NOMO-1 treated with dmso at 0.1 percent for 144 hours (cell line): Measurements from ENCODE around the gene SPPL2B.
A peak's percentile ranks its signal among the peaks of the same experiment; 100 is the strongest.
"Not testable (repeated sequence)": the region's sequence is repeated elsewhere in the genome, so short reads cannot be mapped to it uniquely, and the experiment has no call there.

Experiments used
- DNase-seq: peaks from one replicate; lab custom pipeline; 2025; ENCODE audit not compliant: unreplicated experiment; lab: John Stamatoyannopoulos, UW

SPPL2B gene, protein sequence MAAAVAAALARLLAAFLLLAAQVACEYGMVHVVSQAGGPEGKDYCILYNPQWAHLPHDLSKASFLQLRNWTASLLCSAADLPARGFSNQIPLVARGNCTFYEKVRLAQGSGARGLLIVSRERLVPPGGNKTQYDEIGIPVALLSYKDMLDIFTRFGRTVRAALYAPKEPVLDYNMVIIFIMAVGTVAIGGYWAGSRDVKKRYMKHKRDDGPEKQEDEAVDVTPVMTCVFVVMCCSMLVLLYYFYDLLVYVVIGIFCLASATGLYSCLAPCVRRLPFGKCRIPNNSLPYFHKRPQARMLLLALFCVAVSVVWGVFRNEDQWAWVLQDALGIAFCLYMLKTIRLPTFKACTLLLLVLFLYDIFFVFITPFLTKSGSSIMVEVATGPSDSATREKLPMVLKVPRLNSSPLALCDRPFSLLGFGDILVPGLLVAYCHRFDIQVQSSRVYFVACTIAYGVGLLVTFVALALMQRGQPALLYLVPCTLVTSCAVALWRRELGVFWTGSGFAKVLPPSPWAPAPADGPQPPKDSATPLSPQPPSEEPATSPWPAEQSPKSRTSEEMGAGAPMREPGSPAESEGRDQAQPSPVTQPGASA

DNA sequence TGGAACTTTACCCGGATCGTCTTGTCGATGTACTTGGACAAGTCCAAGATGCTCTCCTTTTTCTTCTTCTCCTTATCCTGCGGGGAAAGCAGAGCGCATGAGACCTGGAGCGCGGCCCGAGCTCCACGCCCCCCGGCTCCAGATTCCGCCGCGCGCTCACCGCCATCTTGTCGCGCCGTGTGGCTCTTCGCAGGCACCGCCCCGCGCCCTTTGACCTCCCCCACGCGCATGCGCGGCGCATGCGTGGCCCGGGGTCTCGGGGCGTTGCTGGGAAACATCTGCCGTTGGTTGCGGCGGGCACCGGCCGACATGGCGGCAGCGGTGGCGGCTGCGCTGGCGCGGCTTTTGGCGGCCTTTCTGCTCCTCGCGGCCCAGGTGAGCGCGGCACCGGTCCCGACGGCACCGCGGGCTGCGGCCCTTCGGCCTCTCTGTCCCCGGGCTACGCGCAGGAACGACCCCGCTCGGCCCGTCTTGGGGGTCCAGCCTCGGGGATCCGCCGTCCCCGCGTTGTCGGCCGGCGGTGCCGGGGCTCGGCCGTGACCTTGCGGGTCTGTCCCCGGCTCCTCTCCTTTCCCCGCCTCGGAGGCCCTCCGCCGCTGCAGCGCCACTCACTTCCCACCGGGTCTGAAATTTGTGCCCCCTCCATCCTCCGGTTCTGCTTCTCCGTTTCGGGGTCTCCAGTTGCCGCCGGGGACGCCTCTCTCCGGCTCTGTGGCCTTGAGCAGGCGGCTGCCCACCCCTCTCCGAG is at the start of gene SPPL2B, which contains the start of gene LSM7:
SPPL2B (plus strand) TSS at position 284 of the 748 bp plus-strand sequence; CDS start at position 310, 26 bp downstream.
LSM7 (minus strand) TSS at position 186 of the 748 bp plus-strand sequence; CDS start at position 166, 20 bp downstream.
- peak; percentile 90 for DNase-seq

DNA sequence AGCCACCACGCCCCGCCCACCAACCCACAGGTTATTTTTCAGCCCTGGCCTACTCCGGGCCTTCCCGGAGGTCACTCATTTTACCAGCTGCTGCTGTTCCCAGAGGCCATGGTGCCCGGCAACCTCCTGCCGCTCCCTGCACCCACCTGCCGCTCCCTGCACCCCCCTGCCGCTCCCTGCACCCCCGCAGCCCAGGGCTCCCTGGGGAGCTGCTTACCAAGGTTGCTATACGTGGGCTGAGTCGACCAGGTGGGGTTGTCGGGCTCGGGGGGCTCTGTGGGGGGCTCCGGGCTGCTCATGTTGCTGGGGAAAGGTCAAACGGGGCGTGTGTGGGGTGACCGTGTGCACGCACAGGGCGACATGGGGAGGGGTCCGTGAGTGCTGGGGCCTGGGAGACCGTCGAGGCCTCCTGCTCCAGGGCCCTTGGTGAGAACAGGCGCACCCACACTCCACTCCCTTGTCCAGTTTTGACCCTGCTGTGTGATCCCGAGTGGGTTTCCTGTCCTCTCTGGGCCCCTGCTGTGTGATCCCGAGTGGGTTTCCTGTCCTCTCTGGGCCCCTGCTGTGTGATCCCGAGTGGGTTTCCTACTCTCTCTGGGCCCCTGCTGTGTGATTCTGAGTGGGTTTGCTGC is 47.7 kb upstream of the SPPL2B start:
- DNase-seq = no peak

DNA sequence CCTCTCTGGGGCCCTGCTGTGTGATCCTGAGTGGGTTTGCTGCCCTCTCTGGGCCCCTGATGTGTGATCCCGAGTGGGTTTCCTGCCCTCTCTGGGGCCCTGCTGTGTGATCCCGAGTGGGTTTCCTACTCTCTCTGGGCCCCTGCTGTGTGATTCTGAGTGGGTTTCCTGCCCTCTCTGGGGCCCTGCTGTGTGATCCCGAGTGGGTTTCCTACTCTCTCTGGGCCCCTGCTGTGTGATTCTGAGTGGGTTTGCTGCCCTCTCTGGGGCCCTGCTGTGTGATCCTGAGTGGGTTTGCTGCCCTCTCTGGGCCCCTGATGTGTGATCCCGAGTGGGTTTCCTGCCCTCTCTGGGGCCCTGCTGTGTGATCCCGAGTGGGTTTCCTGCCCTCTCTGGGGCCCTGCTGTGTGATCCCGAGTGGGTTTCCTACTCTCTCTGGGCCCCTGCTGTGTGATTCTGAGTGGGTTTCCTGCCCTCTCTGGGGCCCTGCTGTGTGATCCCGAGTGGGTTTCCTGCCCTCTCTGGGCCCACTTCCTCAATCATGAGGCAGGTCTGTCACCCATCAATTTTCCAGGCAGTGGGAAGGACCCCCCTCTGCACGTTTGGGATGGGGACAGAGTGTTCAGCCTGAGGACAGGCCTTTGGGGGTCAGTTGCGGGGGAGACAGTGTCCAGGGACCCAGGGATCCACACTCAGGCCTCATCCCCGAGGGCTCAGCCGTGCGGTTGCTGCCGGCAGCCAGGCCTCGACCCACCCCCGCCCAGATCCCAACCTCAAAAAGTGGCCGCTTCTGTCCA is 47.0 kb upstream of the SPPL2B start:
- not testable (repeated sequence) for DNase-seq

- DNase-seq = peak; percentile 57
Measured at GRCh38 chr19:2282062-2282861, 46.2 kb upstream of the SPPL2B start, which contains the start of gene PEAK3. Gene PEAK3, minus strand, starts transcription at chr19:2282175. Its CDS starts 1,244 bp downstream, at chr19:2280931.

DNA sequence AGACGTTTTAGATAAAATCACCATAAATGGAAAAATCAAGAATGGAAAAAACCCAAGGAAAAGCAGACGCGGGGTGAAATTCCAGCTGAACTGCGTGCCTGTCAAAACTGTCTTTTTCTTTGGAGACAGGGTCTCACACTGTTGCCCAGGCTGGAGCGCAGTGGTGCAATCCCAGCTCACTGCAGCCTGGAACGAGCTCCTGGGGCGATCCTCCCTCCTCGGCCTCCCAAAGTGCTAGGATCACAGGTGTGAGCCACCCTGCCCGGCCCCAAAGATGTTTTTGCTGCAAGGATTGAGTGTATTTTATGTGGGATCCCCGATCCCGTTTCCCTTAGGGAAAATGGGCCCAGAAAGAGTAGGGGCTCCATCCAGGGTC is 45.6 kb upstream of the SPPL2B start:
- no peak for DNase-seq

GRCh38 chr19:2283835-2284507 is 44.5 kb upstream of the SPPL2B start:
- no peak for DNase-seq

DNA sequence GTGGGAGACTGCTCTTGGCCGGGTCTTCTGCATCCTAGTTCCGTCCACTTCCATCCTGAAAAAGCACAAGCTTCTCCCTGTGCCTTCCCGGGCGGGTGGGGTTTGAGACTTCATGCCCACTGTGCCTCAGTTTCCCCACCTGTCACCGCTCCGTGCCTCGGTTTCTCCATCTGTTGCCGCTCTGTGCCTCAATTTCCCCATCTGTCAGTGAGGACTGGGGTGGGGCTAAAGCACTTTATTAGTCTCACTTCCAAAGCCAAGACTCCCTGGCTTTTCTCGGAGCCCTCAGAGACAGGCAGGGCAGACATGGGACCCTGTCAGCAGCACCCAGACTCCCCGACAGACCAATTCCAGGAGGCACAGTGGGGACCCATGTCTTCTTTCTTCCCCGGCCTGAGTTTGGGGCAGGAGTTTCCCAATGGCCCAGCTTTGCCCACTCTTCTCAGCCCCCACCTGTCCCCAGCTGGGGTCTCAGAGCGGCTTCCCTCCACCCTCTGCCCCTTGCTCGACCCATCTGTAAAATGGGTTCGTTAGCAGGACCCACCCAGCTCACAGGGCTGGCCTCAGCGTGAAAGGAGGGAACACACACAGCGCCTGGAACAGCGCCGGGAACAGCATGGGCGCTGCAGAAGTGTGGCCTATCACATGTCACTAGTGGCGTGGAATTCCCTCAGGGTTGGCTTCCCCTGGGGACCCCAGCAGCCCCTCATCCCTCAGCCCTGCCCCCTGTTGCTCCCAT is 41.9 kb upstream of the SPPL2B start:
- DNase-seq = no peak

DNA sequence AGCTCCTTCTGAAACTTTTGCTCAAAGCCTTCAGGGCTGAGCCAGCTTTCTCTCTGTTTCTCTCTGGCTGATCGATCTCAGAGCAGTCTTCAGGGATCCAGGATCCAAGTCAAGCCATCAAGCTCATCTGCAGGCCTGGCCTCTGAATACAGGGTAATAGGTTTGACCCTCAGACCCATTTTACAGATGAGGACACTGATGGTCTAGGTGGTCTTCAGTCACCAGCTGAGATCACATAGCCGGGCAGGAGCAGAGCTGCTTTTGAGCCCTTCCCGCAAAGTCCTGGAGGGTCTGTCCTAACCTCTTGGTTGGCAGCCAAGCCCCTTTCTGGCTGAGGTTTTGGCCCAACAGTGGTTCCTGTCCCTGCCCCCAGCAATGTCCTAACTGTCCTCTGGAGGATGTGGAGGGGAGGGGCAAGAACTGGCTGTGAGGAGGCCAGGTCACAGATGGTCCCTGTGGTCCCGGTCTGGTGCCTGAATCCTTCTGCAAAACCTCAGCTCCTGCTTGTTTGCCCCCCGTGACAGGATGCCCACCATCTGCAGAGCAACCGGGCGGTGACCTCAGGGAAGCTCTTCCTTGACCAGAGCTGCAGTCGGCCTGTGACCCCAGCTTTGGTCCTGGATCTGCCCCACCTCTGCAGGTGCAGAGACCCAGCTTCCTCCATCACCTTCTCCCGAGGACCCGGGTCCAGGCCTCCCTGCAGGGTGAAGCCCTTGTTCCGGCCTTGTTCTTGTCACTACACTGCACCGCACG is 40.7 kb upstream of the SPPL2B start:
- DNase-seq = no peak

DNA sequence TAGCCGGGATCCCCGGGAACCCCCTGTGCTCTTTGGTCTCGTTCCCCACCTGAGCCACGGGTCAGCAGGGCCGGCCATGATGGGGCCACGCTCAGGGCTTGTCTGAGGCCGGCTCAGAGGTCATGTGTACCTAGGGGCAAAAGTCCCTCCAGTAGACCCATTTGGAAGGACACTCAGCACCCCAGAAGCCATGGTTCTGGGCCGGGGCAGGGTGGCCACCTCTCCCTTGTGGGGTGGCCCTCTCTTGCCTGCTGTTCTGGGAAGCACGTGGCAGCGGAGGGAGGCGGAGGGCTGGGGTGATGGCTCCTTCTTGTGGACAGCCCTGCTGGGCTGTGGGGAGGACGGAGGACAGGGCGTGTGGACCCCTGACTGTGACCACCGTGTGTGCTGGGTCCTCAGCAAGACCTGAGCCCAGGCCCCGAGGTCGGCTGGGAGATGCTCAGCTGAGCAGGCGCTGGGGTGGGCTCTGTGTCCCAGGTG is 40.1 kb upstream of the SPPL2B start:
- peak; percentile 71 for DNase-seq

DNA sequence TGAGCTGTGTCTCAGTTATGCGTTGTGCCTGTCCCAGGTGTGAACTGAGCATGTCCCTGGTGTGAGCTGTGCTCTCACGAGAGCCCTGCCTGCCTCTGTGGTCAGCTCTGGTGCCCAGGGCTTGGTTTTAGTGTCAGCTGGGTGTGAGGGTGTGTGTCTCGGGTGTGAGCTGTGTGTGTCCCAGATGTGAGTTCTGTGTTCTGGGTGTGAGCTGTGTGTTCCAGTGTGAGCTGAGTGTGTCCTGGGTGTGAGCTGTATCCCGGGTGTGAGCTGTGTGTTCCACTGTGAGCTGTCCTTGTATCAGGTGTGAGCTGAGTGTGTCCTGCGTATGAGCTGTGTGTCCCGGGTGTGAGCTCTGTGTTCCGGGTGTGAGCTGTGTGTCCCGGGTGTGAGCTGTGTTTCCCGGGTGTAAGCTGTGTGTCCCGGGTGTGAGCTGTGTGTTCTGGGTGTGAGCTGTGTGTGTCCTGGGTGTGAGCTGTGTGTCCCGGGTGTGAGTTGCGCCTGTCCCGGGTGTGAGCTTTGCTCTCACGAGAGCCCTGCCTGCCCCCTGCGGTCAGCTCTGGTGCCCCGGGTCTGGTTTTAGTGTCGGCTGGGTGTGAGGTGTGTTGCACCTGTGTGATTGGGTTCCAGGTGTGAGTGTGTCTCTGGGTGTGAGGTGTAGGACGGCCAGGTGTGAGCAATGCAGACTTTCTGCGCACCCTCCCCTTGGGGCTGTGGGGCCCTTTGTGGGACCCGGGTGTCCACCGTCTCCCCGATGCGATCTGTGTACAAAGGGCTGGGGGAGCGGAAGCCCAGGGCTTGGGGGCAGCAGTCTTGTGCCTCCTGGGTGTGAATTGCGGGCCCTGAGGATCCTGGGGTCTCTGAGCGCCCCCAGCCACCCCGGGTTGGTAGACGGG is 39.4 kb upstream of the SPPL2B start:
- no peak for DNase-seq

DNA sequence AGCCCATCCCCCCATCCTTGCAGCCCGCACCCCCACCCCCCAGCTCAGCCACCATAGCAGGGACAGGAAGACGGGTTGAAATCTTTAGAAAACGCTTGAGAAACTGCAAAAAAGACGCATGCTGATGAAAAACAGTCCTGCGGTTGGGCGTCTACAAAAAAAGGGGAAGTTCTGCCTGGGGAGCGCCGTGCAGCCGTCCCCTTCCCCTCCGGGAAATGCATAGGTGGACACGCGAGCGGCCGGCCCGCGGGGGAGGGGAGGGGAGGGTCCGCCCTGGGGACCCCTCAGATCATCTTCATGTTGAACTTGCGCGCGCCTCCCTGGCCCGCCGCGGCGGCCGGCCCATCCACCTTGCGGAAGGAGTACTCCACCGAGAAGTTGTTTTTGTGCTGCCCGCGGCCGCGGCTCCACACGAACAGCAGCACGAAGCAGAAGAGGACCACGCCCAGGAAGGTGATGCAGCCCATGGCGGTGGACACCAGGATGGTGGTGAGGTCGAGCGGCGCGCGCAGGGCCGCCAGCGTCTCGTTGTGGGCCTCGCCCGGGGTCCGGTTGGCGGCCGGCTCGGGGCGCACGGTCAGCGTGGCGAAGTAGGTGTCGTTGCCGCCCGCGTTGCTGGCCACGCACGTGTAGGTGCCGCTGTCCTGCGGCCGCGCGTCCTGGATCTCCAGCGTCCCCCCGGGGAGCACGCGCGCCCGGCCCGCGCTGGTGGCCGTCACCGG is 38.6 kb upstream of the SPPL2B start:
- peak; percentile 91 for DNase-seq

GRCh38 chr19:2290441-2291184 is 37.9 kb upstream of the SPPL2B start:
- DNase-seq = no peak

DNA sequence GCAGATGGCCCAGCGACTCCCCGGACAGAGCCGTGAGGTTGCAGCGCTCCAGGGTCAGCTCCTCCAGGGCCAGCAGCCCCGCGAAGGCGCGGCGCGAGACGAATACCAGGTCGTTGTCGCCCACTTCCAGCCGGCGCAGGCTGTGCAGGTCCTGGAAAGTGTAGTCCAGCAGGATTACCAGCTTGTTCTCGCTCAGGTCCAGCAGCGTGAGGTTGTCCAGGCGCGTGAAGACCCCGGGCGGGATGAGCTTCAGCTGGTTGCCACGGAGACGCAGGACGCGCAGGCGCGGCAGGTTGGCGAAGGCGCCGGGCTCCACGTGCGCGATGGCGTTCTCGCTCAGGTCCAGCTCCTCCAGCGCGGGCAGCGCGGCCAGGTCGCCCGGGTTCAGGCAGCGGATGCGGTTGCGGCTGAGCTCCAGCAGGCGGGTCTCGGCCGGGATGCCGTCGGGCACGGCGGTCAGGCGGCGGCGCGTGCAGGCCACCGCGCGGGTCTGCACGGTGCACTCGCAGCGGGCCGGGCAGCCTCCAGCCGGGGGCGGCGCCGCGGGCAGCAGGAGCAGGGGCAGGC is 37.2 kb upstream of the SPPL2B start:
- DNase-seq = no peak

DNA sequence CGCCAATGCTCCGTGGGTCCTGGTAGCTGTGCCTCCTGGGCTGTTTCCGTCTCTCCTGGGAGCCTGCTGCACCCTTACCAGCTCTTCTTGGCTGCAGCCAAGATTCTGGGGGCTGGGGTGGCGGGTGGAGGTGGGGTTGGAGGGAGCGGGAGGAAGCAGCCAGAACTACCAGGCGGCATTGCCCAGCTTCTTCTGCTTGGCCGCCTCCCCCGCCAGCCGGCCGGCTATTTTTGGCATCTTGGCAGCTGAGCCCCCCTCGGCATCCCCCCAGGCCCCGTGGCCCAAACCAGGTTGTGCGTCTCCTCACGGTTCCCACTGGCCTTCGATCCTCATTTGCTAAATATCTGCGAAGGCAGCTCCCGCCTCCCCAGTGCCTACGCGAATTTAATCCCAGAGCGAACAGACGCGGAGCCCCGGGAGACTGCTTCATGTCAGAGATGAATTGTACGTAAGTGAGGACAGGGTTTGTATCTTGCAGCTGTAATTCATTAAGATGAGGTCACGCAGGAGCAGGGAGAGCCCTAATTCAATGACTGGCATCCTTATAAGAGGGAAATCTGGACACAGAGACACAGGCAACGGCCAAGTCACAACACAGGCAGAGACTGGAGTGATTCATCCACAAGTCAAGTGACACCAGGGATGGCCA is 33.7 kb upstream of the SPPL2B start:
- no peak for DNase-seq
